Common myeloid progenitor, CD34-positive (primary cell): Measurements from ENCODE around the gene TMA7.

ENCODE experiments used
- CTCF ChIA-PET: fragments of 350-600 bp; sonication (Branson Sonifier 250); formaldehyde crosslinking; loops from one replicate; lab custom pipeline; 2021; ENCODE audit warnings: antibody characterized with exemption; lab: Charles Lee
- POLR2A ChIA-PET: fragments of 350-600 bp; sonication (Branson Sonifier 250); formaldehyde crosslinking; loops from one replicate; lab custom pipeline; 2021; ENCODE audit warnings: antibody characterized with exemption; lab: Charles Lee
- DNase-seq, 3 donors: peaks; one replicate each; pipeline versions ENCODE4 v3.0.0 to v3.0.0-alpha.2; 2013
- H3K27ac ChIP-seq, 2 experiments: 1 replicate in 1 of 2; 2 replicates in 1 of 2; pipeline ENCODE4 v1.7.0; 2013; ENCODE audit warnings: inconsistent platforms in 2 of 2, low read length in 2 of 2, mild to moderate bottlenecking in 2 of 2, low read depth in 1 of 2, moderate library complexity in 1 of 2; ENCODE audit not compliant: severe bottlenecking in 2 of 2, insufficient read depth in 1 of 2, poor library complexity in 1 of 2
- H3K27me3 ChIP-seq, 5 experiments: replicated peaks in 2 of 5; 1 replicate in 3 of 5; 2 replicates in 2 of 5; pipeline versions ENCODE4 v1.6.1 to v1.7.0; 2013; ENCODE audit warnings: low read length in 4 of 5, mild to moderate bottlenecking in 2 of 5, moderate library complexity in 2 of 5, inconsistent platforms in 1 of 5; ENCODE audit not compliant: insufficient read depth in 5 of 5, control insufficient read depth in 4 of 5
- H3K36me3 ChIP-seq, 4 experiments: 1 replicate in 2 of 4; 2 replicates in 2 of 4; pipeline versions ENCODE4 v1.6.1 to v1.7.0; 2013; ENCODE audit warnings: low read length in 3 of 4, control low read depth in 1 of 4, mild to moderate bottlenecking in 1 of 4; ENCODE audit not compliant: control insufficient read depth in 4 of 4, insufficient read depth in 4 of 4
- H3K4me1 ChIP-seq, 4 experiments: 1 replicate in 3 of 4; 2 replicates in 1 of 4; pipeline versions ENCODE4 v1.6.1 to v1.7.1; 2013; ENCODE audit warnings: low read length in 3 of 4, mild to moderate bottlenecking in 3 of 4, control low read depth in 1 of 4, inconsistent platforms in 1 of 4, moderate library complexity in 1 of 4; ENCODE audit not compliant: control insufficient read depth in 4 of 4, insufficient read depth in 4 of 4; ENCODE audit errors: control extremely low read depth in 1 of 4
- H3K4me3 ChIP-seq, 7 experiments: 1 replicate in 4 of 7; 2 replicates in 3 of 7; pipeline versions ENCODE4 v1.5.1 to v1.7.0; 2013; ENCODE audit warnings: mild to moderate bottlenecking in 7 of 7, low read length in 6 of 7, moderate library complexity in 6 of 7, inconsistent platforms in 2 of 7, low read depth in 2 of 7, control low read depth in 1 of 7; ENCODE audit not compliant: insufficient read depth in 4 of 7, control insufficient read depth in 1 of 7; ENCODE audit errors: extremely low read depth in 1 of 7
- H3K9me3 ChIP-seq, 5 experiments: 1 replicate in 4 of 5; 2 replicates in 1 of 5; pipeline versions ENCODE4 v1.6.1 to v1.7.1; 2013; ENCODE audit warnings: low read length in 4 of 5, mild to moderate bottlenecking in 2 of 5, inconsistent platforms in 1 of 5, low read depth in 1 of 5, moderate library complexity in 1 of 5; ENCODE audit not compliant: control insufficient read depth in 4 of 5, insufficient read depth in 2 of 5; ENCODE audit errors: control extremely low read depth in 1 of 5
- WGBS: methylation state at CpG from one replicate; pipeline ENCODE4 v1.1.5; 2013; ENCODE audit not compliant: insufficient coverage; 5-methylcytosine and 5-hydroxymethylcytosine counted together

The TMA7 gene

GRCh38 chr3:48423241-48423882 lies 16.7 kb upstream of the TMA7 start:
- no peaks in the 10 kb centered on the region for H3K36me3 ChIP-seq
- peaks cover 0 to 2% (median under 1%) of the 10 kb centered on the region in 4 experiments for H3K4me1 ChIP-seq
- no peaks in the 10 kb centered on the region for H3K9me3 ChIP-seq
- WGBS, result 94% methylated on average over 16 of the region's 25 CpGs
- no peak overlapping the region for H3K4me3 ChIP-seq
- H3K27me3 ChIP-seq, result peaks cover 0 to 5% (median 0%) of the 10 kb centered on the region in 5 experiments
- DNase-seq, result no peak
- H3K27ac ChIP-seq, result no peak overlapping the region
- ChIA-PET CTCF (interaction anchor here (0.7 to 4.0 kb wide), 4 partner anchors 9 to 23 kb away, joined by 4 to 22 read pairs (median 4); no protein-coding TSS in a partner anchor), POLR2A (no interaction called here)

GRCh38 chr3:48423883-48424695 lies 16.0 kb upstream of the TMA7 start:
- POLR2A ChIA-PET, result no interaction called here
- H3K27me3 ChIP-seq, result peaks cover 0 to 7% (median 3%) of the 10 kb centered on the region in 5 experiments
- CTCF ChIA-PET, result interaction anchor here (1.2 to 4.0 kb wide), 3 partner anchors 8 to 23 kb away, joined by 4 to 22 read pairs (median 5); no protein-coding TSS in a partner anchor
- 86% methylated on average over 18 of the region's 27 CpGs for WGBS
- H3K4me1 ChIP-seq, result peaks cover 0 to 5% (median 4%) of the 10 kb centered on the region in 4 experiments
- no peaks in the 10 kb centered on the region for H3K36me3 ChIP-seq
- no peak overlapping the region for H3K27ac ChIP-seq
- H3K9me3 ChIP-seq, result no peaks in the 10 kb centered on the region
- peak in 2 of 3 donors; percentile 6 to 13 for DNase-seq
- no peak overlapping the region for H3K4me3 ChIP-seq

GRCh38 chr3:48425281-48425812 lies 14.7 kb upstream of the TMA7 start:
- ChIA-PET POLR2A (no interaction called here), CTCF (interaction anchor here (0.9 to 4.0 kb wide), 2 partner anchors 9 to 11 kb away, joined by 3 to 22 read pairs; no protein-coding TSS in a partner anchor)
- Histone ChIP-seq H3K4me3 (no peak overlapping the region), H3K27me3 (peaks cover 0 to 9% (median 3%) of the 10 kb centered on the region in 5 experiments), H3K9me3 (no peaks in the 10 kb centered on the region), H3K27ac (no peak overlapping the region), H3K4me1 (peaks cover 0 to 13% (median 11%) of the 10 kb centered on the region in 4 experiments), H3K36me3 (no peaks in the 10 kb centered on the region)
- DNase-seq, result no peak
- 94% methylated on average over 10 of the region's 13 CpGs for WGBS

- POLR2A ChIA-PET, result no interaction called here
- no peak for DNase-seq
- WGBS, result 90% methylated on average over 10 of the region's 11 CpGs
- Histone ChIP-seq H3K27me3 (peaks cover 0 to 9% (median 3%) of the 10 kb centered on the region in 5 experiments), H3K4me1 (peaks cover 0 to 15% (median 12%) of the 10 kb centered on the region in 4 experiments), H3K27ac (no peak overlapping the region), H3K9me3 (no peaks in the 10 kb centered on the region), H3K36me3 (peaks cover 0 to 3% (median 0%) of the 10 kb centered on the region in 4 experiments), H3K4me3 (no peak overlapping the region)
- CTCF ChIA-PET, result interaction anchor here (1.0 to 4.0 kb wide), 3 partner anchors 9 to 26 kb away, joined by 3 to 22 read pairs (median 3); no protein-coding TSS in a partner anchor
These were observed 13.6 kb upstream of the TMA7 start for GRCh38 chr3:48426401-48426909.

- peaks cover 0 to 8% (median under 1%) of the 10 kb centered on the region in 4 experiments for H3K36me3 ChIP-seq
These were observed 13.0 kb upstream of the TMA7 start for GRCh38 chr3:48426944-48427629.

GRCh38 chr3:48427630-48427962 lies 12.5 kb upstream of the TMA7 start:
- no peak overlapping the region for H3K27ac ChIP-seq
- no peaks in the 10 kb centered on the region for H3K9me3 ChIP-seq
- no peak overlapping the region for H3K4me3 ChIP-seq
- peaks cover 0 to 15% (median 12%) of the 10 kb centered on the region in 4 experiments for H3K4me1 ChIP-seq
- ChIA-PET CTCF (no interaction called here), POLR2A (no interaction called here)
- peaks cover 0 to 9% (median 3%) of the 10 kb centered on the region in 5 experiments for H3K27me3 ChIP-seq
- no peak for DNase-seq
- 93% methylated on average over 6 of the region's 9 CpGs for WGBS
- H3K36me3 ChIP-seq, result peaks cover 2 to 14% (median 4%) of the 10 kb centered on the region in 4 experiments

More at GRCh38 chr3:48426944-48427629, 13.0 kb upstream of the TMA7 start:
- CTCF ChIA-PET, result interaction anchor here (1.0 to 4.0 kb wide), 3 partner anchors 9 to 26 kb away, joined by 3 to 22 read pairs (median 3); no protein-coding TSS in a partner anchor
- POLR2A ChIA-PET, result no interaction called here
- no peak overlapping the region for H3K27ac ChIP-seq
- WGBS, result 98% methylated on average over 5 of the region's 8 CpGs
- H3K27me3 ChIP-seq, result peaks cover 0 to 9% (median 3%) of the 10 kb centered on the region in 5 experiments
- H3K9me3 ChIP-seq, result no peaks in the 10 kb centered on the region
- H3K4me1 ChIP-seq, result peaks cover 0 to 15% (median 12%) of the 10 kb centered on the region in 4 experiments
- no peak overlapping the region for H3K4me3 ChIP-seq
- no peak for DNase-seq
